UCSD-AML1 (cell line): ENCODE measurements around the gene PARD3B.
"Not testable (repeated sequence)": the region's sequence is repeated elsewhere in the genome, so short reads cannot be mapped to it uniquely, and the experiment has no call there.

Source experiments
- DNase-seq: peaks from one replicate; lab custom pipeline; 2025; ENCODE audit not compliant: unreplicated experiment; lab: John Stamatoyannopoulos, UW

PARD3B gene

DNA sequence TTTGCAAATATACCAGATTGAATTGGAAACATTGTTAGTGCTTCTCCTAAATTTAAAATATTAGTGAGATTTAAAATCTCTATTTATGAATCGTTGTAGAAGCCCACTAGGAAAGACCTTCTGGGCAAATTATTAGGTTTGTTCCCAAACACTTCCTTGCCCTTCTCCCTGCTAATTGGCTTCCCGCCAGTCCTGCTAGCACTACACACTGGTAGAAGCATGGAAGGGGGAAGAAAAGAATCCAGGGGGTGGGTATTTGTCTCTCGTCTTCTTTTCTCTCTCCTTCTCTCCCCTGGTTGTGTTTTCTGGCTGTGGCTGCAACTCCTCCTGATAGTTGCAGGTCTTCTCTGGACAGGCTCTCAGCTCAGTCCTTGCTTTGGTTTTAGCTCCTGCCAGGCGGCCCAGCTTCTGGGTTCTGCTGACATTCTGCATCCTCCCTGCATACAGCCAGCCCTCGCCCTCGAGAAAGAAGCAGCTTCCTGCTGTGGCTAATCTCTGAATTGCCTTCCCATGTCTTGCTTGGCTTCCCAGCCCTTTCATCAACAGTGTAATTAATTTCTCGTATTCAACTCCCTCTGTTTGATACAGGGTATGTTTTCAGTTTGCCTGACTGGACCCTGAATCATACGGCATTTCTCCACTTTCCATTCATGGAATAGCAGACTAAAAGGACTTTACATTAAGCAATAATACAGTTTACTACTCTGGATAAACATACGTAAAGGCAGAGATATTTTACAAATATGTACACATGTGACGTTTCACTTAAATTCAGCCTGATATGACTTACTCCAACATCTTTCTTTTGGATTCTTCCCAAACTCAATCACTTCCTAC is 6.9 kb upstream of the PARD3B start:
- no peak for DNase-seq

DNA sequence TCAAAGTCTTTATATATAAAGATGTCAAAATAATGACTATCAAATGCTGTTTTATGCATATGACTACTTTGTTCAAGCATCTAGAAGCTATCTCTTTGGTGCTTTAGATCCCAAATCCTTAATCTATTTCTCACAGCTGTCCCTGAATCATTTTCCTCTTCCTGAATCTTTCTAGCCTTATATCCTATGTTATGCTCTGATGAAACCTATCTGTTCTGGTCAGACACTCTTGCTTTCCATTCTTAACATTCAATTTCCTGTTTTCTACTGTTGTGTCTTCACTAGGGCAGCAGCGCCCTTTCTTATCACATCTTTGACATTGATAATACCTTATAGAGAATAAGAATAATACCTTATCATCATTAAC is 6.3 kb upstream of the PARD3B start:
- DNase-seq, result no peak

DNA sequence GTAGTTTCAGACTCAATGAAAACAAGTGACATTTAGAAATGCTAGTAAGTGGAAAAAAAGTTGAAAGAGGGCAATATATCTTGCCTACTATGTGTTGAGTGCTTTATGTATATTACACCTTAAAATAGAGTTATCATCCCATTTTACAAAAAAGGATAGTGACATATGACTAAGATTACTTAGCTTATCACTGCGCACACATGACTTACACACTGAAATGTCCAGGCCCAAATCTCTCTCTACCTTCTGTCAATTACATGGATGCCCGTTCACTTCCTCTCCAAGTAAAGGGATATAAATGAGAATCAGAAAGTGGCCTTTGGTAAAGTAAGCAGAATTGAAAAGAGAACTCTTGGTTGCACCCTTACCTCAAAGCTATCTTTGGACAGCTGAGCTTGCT is 3.6 kb upstream of the PARD3B start:
- DNase-seq, result no peak

DNA sequence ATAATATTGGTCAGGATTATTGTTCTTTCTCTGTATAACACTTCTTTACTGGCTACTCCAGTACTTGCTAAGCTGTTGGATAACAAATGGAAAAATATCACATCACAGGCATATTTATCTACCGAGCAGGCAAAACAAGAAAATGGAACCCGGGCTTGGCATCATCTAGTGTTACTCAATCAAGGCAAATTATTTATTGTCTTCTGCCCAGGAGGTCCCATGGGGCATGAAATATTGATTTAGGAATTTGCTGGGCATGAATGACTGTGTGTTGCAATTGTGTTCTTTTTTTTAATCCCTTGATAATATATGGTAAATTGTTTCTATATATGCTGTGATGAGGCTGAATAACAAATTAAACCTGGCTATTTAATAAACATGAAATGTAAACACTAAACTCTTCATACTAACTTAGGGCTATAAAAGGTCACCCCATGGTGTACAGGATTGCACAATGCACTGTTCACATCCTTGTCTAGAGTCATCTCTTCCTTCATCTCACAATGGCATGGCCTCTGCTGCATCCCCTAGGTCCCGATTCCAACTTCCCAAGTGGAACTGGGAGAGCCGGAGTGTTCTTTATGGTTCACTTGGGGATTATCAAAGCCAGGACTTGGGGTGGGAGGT is 2.2 kb upstream of the PARD3B start:
- DNase-seq, result no peak

DNA sequence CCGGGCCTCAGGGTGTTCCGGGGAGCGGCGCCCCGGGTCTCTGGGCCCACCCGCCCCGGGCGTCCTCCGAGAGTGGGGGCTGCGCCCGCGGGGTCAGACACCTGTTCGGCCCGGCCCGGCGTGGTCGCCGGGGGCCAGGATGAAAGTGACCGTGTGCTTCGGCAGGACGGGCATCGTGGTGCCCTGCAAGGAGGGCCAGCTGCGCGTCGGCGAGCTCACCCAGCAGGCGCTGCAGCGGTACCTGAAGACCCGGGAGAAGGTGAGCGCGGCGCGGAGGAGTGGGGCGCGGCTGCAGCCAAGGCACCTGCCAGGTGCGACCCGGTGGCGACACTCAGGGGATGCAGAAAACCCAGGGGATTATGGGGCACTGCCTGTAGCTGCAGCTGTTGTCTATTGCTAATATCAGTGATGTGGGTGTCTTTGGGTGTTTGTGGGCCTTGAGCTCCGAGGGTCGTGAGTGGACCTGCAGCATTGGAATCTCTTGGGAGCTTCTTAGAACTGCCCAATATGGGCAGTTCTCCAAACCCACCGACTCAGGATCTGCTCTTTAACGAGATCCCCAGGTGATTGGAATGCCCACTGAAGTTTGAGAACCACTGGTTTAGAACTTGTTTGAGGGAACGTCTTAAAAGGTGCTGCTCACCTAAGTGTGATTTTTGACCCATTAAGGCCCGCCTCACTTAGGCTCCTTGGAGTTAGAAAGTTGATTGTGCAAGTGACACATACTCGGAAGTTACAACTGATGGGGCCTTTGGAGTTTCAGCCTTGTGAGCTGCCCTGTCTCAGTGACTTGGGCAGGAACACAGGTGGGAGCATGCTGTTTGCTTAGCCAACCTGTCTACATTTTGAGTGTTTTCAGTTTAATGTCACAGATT is 823 bp downstream of the PARD3B start:
- DNase-seq, result no peak

DNA sequence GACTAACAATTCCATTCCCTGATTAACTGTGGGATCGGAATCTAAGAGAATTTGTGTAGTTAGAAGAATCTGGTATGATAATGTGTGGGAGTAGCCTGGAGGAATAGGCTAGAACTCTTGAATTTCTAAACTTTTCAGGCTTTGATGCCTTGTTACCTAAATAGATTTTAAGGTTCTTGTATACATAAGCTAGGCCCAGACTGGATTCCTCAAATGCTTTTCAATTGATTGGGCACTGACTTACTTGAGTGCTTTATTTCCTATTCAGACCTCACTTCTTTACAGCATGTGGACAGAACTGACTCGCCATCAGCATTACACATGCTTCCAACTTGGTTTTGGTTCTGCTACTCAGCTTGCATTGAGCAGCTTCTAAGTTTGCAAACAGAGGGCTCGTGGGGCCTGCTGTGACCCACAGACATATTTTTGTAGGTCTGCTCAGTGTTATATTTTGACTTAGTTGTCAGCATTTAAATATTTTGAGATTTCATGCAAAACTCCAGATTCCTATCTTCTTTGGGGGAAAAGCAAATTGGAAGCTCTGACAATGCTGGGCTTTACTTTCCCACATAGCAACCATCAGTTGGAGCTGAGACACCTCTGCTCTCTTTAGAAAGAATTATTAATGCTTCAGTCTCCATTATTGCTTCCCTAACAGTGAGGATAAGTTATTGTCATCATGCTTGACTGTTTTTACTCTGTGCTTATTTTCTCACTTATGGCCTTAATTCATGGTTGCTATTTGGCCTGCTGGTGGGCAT is 5.7 kb downstream of the PARD3B start:
- no peak for DNase-seq

DNA sequence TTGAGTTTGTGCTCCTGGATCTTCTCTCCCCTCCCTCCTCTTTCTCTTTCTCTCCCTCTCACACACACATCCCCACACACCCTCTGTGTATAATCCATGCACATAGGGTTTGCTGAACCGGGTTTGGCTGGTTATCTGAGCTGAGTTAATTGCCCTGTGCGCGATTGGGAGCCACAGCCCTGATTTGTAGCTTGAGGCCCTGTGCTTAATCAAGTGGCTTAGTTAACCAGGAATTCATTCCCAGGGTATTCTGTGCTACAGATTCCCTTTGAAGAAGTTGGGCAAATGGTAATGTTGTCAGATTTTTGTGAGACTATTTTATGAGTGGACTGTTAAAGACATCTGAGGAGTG is 6.2 kb downstream of the PARD3B start:
- DNase-seq, result no peak

DNA sequence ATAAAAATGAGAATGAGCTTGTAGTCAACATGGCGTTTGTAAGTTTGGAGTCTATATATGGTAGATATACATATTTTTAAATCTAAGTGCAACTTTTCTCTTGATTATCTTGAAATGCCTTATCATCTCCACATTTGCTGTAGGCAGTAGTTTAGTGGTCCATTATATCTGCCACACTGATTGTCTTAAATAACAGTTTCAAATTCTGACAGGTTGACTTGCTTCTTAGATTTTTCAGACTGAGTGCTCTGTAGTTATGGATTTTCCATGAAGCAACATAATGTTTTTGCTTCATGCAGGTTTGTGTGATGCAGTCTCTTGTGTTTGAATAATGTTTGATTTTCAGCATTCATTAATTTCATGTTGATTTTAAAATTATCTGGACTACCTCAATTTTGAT is 12.3 kb downstream of the PARD3B start:
- no peak for DNase-seq

DNA sequence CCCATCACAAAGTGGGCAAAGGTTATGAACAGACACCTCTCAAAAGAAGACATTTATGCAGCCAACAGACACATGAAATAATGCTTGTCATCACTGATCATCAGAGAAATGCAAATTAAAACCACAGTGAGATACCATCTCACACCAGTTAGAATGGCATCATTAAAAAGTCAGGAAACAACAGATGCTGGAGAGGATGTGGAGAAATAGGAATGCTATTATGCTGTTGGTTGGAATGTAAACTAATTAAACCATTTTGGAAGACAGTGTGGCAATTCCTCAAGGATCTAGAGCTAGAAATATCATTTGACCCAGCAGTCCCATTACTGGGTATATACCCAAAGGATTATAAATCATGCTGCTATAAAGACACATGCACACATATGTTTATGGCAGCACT is 14.1 kb downstream of the PARD3B start:
- DNase-seq, result not testable (repeated sequence)

DNA sequence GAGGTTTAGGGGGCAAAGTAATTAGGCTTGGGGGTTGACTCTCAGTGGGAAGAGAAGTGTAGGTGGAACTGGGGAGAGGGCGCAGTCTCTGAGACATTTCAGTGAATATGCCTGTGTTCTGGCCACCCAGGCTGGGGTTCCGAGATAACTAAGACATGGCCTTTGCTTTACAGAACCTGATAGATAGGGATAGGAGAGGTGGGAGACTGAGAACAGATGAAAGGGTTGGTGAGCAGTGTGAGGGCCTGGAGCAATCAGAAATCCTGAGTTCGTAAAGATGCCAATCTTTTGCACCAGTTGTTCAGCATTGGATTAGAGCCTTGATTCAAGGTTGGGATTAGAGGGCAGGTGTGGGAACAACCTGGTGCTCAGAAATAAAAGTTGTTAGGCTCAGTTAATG is 15.6 kb downstream of the PARD3B start:
- no peak for DNase-seq

DNA sequence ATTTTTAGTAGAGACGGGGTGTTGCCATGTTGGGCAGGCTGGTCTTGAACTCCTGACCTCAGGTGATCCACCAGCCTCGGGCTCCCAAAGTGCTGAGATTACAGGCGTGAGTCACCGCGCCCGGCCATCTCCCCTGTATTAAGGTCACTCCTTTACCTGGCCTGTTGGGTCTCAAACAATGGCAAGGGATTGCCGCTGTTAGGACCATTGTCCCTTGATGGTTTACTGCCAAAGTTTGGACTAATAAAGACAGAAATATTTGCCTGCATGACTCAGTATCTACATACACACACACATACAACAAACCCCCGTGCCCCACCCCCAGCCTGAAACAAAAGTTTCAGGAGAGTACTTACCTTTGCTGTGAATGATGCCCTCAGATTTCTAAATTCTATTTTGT is 16.5 kb downstream of the PARD3B start:
- DNase-seq, result no peak

DNA sequence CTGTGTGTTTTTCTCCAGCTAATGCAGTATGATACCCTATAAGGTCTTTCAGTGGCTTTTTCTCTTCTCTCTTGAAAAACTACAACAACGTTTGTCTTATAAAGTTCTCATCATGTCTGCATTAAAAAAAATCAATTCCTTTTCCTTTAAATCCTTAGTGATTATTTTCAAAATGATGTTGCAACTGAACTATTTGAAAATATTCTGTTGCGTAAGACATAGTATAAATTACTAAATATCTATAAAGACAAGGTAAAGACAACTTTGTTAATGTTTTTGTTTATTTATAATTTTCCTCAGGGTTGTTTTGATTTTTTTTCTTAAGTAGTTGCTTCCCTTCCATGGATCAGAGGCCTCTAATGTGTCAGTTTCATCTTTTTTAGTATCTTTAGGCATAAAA is 21.2 kb downstream of the PARD3B start:
- no peak for DNase-seq

DNA sequence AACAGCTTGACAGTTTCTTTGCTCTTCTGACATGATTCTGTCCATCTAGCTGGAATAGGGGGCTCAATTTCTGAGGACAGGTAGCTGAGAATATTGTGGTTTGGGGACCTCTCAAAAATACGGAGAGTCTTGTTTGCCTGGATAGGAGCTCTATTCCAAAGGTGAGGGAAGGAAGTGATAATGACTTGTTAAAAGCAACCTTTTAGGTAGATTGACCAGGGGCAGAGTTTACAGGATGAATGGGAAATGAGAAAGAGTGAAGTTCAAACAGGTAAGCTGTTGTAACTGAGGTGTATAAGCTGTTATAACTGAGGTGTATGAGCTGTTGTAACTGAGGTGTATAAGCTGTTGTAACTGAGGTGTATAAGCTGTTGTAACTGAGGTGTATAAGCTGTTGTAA is 25.1 kb downstream of the PARD3B start:
- no peak for DNase-seq

DNA sequence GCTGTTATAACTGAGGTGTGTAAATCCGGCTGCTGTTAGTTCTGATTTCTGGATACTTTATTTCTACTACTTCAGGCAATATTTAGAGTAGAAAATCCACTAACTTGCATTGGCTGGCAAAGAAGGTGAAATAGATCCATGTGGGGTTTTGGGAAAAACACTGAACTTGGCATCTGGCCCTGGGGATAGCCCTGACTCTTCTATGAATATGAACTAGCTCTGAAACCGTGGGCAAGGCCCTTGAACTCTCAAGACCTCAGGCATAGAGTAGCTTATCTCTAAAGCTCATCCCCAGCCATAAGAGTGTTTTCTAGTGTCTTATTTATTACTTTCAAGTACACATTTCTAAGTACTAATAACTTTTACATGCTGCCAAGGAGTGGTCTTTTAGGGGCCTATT is 25.8 kb downstream of the PARD3B start:
- DNase-seq, result no peak

DNA sequence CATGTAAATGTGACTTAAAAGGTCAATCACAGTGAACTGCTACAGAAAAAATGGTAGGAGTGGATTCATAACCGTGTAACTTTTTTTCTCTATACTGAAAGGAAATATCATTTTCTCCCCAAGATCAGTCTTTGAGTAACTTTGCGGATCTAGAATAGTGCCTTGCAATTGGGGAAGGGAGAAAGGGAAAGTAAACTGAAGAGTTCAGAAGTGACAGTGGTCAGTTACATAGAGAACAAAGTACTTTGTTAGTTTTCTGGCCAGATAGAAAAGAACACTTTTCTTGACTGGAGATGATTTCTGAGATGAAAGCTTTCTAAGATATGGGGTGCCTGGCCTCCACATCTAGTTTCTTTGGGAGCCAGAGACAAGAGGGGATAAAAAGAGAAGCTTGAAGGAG is 26.6 kb downstream of the PARD3B start:
- DNase-seq, result no peak

DNA sequence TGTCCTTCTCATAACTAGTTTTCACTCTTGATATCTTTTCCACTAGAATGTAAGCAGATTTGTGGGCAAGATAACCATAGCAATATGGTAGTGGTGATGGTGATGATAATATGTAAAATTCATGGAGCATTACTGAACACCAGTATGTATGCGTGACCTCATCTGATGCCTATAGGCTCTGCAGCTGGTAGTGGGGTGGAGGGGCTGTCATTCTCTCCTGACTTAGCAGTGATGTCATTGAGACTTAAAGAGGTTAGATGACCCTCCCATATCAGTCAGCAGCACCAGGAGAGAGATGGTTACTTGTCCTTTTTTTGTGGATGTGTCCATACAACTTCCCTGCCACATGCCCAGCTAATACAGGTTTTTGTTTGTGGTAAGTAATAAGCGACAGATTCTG is 27.9 kb downstream of the PARD3B start:
- no peak for DNase-seq

DNA sequence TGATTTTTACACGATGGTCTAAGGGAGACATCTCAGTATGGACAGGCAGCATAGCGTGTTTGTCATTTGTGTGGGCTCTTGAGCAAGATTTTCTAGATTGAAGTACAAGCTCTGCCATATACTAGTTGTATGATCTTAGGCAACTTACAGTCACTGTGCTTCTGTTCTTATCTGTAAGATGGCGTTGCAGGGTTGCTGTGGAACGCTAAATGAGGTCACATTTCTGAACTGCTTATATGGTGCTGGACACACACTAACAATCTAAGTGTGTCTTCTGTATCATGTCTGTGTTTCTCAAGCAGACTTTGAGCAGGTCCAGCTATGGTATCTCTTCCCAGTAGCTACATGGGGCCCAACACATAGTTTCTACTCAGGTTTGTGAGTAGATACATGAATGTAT is 29.2 kb downstream of the PARD3B start:
- no peak for DNase-seq

DNA sequence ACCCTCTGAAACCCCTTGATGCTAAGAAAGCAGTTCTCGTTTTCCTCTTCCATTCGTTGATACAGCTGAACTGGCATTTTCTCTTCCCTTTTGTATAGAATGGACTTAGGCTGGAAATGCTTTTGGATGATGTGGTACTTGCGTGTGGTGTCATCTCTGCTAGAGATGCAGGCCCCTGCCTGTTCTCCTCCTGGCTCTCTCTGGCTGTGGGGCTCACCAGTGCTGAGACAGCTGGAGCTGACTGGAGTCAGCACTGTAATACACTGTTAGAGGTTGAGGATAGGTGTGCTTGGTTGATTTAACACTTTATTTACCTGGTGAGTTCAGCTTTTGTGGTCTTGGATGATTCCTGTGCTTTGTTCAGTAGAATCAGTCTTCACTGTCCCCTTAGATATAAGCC is 30.2 kb downstream of the PARD3B start:
- no peak for DNase-seq

DNA sequence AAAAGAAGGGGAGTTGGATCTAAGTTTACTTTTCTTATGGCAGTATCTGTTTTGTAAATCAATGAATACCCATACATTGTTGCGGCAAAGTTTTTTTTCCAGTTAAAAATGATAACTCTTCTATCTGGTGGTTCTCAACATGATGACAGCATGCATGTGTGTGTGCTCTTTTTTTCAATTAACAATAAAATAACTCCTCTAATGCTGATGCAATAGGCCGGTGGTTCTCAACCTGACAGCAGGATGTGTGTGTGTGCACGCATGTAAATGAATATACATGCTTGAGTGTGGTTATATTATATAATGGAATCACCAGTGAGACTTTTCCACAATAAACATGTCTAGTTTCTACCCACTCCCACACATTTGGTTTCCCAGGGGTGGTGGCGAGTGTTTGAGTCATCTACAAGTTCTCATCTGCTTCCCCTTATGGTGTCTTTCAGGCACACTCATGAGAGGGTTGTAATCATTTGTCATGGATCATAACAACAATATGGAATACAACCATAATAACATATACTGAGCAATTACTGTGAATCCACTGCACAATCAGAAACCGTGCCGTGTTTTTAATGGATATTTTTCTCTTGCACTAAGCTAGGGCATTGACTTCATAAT is 31.2 kb downstream of the PARD3B start:
- DNase-seq, result no peak

DNA sequence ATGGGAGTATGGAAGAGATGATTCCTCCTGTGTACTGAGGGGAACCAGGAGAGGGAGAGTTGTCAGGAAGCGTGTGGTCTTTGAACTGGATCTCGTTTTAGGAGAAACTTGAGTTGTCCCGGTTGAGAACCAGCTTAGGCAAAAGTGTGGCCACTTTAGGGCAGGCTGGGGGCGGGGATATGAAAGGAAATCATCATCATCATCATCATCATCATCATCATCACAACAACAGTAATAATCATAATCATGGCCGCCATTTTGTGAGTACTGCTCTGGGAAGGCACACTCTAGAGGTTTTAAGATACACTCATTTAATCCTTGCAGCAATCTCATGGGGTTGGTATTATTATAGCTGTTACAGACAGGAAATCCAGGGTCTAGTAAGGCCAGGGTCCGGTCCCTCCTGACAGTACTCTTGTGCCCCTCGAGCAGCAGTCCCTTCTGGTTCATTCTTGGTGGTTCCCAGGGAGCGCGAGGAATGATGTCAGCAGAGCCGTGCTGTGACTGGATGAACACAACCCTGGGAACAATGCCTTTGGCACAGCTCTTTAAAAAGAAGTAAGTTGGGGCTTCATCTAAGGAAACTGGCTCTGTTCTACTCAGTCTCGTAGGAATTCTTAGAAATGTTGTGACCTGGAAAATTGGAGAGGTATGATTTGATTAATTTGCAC is 33.8 kb downstream of the PARD3B start:
- no peak for DNase-seq
